Ishikawa (cell line): ENCODE results near the gene EEF2K.

Source experiments
- EP300 ChIP-seq: IDR thresholded peaks from 2 replicates; pipeline ENCODE4 v1.6.1; 2012; ENCODE audit warnings: borderline replicate concordance
- NFIC ChIP-seq: IDR thresholded peaks from 2 replicates; pipeline ENCODE4 v1.6.1; 2012
- TEAD4 ChIP-seq: IDR thresholded peaks from 2 replicates; pipeline ENCODE4 v1.6.1; 2012

DNA sequence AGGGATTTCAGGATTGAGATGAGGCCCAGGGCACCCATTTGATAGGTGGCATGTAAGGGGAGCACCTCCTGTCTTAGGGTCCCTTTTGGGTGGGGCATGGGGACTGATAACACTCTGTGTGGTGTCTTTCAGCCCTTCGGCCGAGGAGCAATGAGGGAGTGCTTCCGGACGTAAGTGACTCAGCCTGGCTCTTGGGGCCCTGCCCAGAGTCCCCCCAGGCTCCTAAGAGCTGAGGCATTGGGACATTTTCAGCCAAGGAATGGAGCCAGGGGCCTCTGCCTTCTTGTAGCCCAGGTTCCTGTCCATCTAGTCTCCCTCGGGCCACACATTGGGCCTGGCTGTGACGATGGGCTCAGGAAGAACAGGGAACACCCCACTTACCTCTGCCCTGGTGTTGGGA is 44.4 kb downstream of the EEF2K start:
- no peak for TF ChIP-seq NFIC
- TF ChIP-seq TEAD4, result no peak
- no peak for TF ChIP-seq EP300
